ENCODE measurements around the gene DLGAP5.

DNA sequence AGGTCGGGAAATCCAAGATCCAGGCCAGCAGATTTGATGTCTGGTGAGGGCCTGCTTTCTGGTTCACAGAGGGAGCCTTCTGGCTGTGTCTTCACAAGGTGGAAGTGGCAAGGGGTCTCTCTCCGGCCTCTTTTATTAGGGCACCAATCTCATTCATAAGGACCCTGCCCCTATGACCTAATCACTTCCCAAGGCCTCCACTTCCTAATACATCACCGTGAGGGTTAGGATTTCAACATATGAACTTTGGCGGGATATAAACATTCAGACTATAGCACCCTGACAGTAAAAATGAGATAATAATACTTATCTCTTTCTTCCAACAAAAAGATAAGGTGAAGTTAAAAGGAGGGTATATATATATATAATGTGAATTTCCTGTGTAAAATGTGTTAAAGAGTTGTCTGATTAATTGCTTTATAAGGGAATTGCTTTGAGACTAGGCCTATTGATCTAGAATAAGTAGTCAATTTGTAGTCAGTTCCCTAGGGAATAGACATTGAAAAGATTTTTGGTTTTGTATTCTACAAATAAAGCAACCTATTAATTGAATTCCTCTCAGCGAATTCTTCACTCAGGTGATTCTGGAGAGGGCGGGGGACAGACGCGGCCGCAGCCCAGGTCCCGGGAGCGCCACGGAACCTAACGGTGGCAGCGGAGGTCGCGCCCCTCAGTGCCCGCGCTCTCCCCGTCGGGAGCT is 62.8 kb downstream of the DLGAP5 start:
- no peak for TF ChIP-seq EZH2 (optimal IDR thresholded peaks at IDR 0.05; ENCODE audit: low read depth, low read length)
- TF ChIP-seq, protein P1, sequence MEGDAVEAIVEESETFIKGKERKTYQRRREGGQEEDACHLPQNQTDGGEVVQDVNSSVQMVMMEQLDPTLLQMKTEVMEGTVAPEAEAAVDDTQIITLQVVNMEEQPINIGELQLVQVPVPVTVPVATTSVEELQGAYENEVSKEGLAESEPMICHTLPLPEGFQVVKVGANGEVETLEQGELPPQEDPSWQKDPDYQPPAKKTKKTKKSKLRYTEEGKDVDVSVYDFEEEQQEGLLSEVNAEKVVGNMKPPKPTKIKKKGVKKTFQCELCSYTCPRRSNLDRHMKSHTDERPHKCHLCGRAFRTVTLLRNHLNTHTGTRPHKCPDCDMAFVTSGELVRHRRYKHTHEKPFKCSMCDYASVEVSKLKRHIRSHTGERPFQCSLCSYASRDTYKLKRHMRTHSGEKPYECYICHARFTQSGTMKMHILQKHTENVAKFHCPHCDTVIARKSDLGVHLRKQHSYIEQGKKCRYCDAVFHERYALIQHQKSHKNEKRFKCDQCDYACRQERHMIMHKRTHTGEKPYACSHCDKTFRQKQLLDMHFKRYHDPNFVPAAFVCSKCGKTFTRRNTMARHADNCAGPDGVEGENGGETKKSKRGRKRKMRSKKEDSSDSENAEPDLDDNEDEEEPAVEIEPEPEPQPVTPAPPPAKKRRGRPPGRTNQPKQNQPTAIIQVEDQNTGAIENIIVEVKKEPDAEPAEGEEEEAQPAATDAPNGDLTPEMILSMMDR (IDR thresholded peaks at IDR 0.05; ENCODE audit: low read length): no peak
